ENCODE measurements around the gene ZFHX3. TPM values are rescaled to one million over a fixed set of nuclear protein-coding genes. Genes with fewer than 3 reads are reported as not detected.

The ZFHX3 gene
- total RNA-seq, 1 donor from 2014 or later = 34.8 TPM

- H3K4me3 ChIP-seq = no peak overlapping the region
- DNase-seq (ENCODE audit: low spot score in 2 of 2) = no peak
- intact Hi-C loops (cut with DNase I) = no loop called here
- H3K27me3 ChIP-seq = no peaks in the 10 kb centered on the region
- no peaks in the 10 kb centered on the region for H3K36me3 ChIP-seq
- no peak overlapping the region for H3K27ac ChIP-seq
- no peaks in the 10 kb centered on the region for H3K9me3 ChIP-seq
- TF ChIP-seq CTCF (IDR thresholded peaks at IDR 0.05) = no peak
- H3K4me1 ChIP-seq = no peaks in the 10 kb centered on the region
Observed at GRCh38 chr16:72740347-72740746, 307.6 kb downstream of the ZFHX3 start.

- Histone ChIP-seq H3K9me3 (no peaks in the 10 kb centered on the region), H3K27me3 (no peaks in the 10 kb centered on the region), H3K4me1 (no peaks in the 10 kb centered on the region), H3K4me3 (no peak overlapping the region), H3K36me3 (no peaks in the 10 kb centered on the region), H3K27ac (no peak overlapping the region)
- intact Hi-C loops (cut with DNase I) = no loop called here
- no peak for TF ChIP-seq CTCF (IDR thresholded peaks at IDR 0.05)
- DNase-seq (ENCODE audit: low spot score in 2 of 2) = no peak
Observed at GRCh38 chr16:72739577-72739976, 308.4 kb downstream of the ZFHX3 start.

- H3K27ac ChIP-seq = no peak overlapping the region
- no peaks in the 10 kb centered on the region for H3K4me1 ChIP-seq
- no peak for DNase-seq (ENCODE audit: low spot score in 2 of 2)
- H3K4me3 ChIP-seq = no peak overlapping the region
- TF ChIP-seq CTCF (IDR thresholded peaks at IDR 0.05) = no peak
- no peaks in the 10 kb centered on the region for H3K36me3 ChIP-seq
- no peaks in the 10 kb centered on the region for H3K27me3 ChIP-seq
- intact Hi-C loops (cut with DNase I) = no loop called here
- H3K9me3 ChIP-seq = no peaks in the 10 kb centered on the region
Observed at GRCh38 chr16:72736074-72736473, 311.9 kb downstream of the ZFHX3 start.
